HepG2 (cell line): Measurements from ENCODE around the gene TTC23. TPM values are rescaled to one million over a fixed set of nuclear protein-coding genes. Genes with fewer than 3 reads are reported as not detected.
A peak's percentile ranks its signal among the peaks of the same experiment; 100 is the strongest.

Experiments
- ATM ChIP-seq: fragments of 450-650 bp; IDR thresholded peaks from 2 replicates; pipeline ENCODE4 v1.7.1; 2017; ENCODE audit warnings: mild to moderate bottlenecking, borderline replicate concordance
- PRDM15 ChIP-seq: sonication (generic); formaldehyde crosslinking; IDR thresholded peaks from 2 replicates; pipeline ENCODE4 v1.4.0; 2020; ENCODE audit warnings: missing genetic modification reagents
- RXRA ChIP-seq: sonication (generic); formaldehyde crosslinking; IDR thresholded peaks from 2 replicates; pipeline ENCODE4 v1.5.1; 2020; ENCODE audit warnings: missing genetic modification reagents
- SP140L ChIP-seq: sonication (generic); formaldehyde crosslinking; IDR thresholded peaks from 2 replicates; pipeline ENCODE4 v1.4.0; 2020; ENCODE audit warnings: missing genetic modification reagents, borderline replicate concordance
- TFDP2 ChIP-seq: sonication (generic); formaldehyde crosslinking; IDR thresholded peaks from 2 replicates; pipeline ENCODE4 v1.4.0; 2020; ENCODE audit warnings: missing genetic modification reagents
- ZNF281 ChIP-seq: sonication (generic); formaldehyde crosslinking; IDR thresholded peaks from 2 replicates; pipeline ENCODE4 v1.4.0; 2020; ENCODE audit warnings: missing genetic modification reagents, borderline replicate concordance
- ZNF564 ChIP-seq: sonication (generic); formaldehyde crosslinking; IDR thresholded peaks from 2 replicates; pipeline ENCODE4 v1.8.1; 2023; ENCODE audit warnings: mild to moderate bottlenecking, missing genetic modification reagents
- ZNF577 ChIP-seq: sonication (generic); formaldehyde crosslinking; IDR thresholded peaks from 2 replicates; pipeline ENCODE4 v1.4.0; 2020; ENCODE audit warnings: mild to moderate bottlenecking, low read depth, missing genetic modification reagents, borderline replicate concordance
- ZNF687 ChIP-seq: sonication (generic); formaldehyde crosslinking; IDR thresholded peaks from 2 replicates; pipeline ENCODE4 v1.5.1; 2020; ENCODE audit warnings: mild to moderate bottlenecking, missing genetic modification reagents, moderate library complexity
- ZNF740 ChIP-seq: sonication (generic); formaldehyde crosslinking; IDR thresholded peaks from 2 replicates; pipeline ENCODE4 v1.4.0; 2020; ENCODE audit warnings: missing genetic modification reagents
- ZNF790 ChIP-seq: sonication (generic); formaldehyde crosslinking; IDR thresholded peaks from 2 replicates; pipeline ENCODE4 v1.8.0; 2022; ENCODE audit warnings: missing genetic modification reagents, mild to moderate bottlenecking, borderline replicate concordance
- polyA plus RNA-seq, 8 experiments: library from polyadenylated mRNA; depleted of rRNA in 3 of 8; stranded (reverse) in 7 of 8; unstranded in 1 of 8; fragments of >200 nt; fragmentation: Illumina TruSeq in 4 of 8; extraction: Trizol in 4 of 8; gene quantifications; 2 replicates each; pipeline versions ENCODE4 v1.2.1 to v1.2.3, GENCODE V29; 2011 to 2016; ENCODE audit warnings: low read depth in 4 of 8, missing spikeins in 1 of 8, mixed read lengths in 1 of 8; ENCODE audit not compliant: insufficient read depth in 1 of 8
- total RNA-seq, 5 experiments: library from RNA; depleted of rRNA; stranded (reverse); fragments of >200 nt; fragmentation: Illumina TruSeq; extraction: Trizol; gene quantifications; 2 replicates each; pipeline ENCODE4 v1.2.3, GENCODE V29; 2016; ENCODE audit warnings: low read depth in 1 of 5

TTC23 gene
- total and polyA plus RNA-seq, 2 of the 13 experiments (the other 11 are each of a cell fraction or from before 2014, with no cell fraction given): 1.6 to 11.7 TPM

GRCh38 chr15:99104788-99105513 is 144.4 kb downstream of the TTC23 start, which contains the start of gene SYNM (continued):
- TF ChIP-seq ZNF564 (peak; percentile 77; the same call in 1 of the 2 replicates), TFDP2 (peak; percentile 70), PRDM15 (CRISPR knock-in tag) (0 out of 2 replicates have a peak, but pooled peaks have one; percentile 34), ZNF577 (no peak), ATM (no peak), ZNF281 (CRISPR knock-in tag) (no peak; the same call in 1 of the 2 replicates), ZNF740 (no peak), RXRA (CRISPR knock-in tag) (no peak), ZNF790 (peak; percentile 70; the same call in 1 of the 2 replicates), SP140L (CRISPR knock-in tag) (no peak), ZNF687 (CRISPR knock-in tag) (peak; percentile 94)
